T-helper 2 cell (primary cell): ENCODE measurements around the gene NRN1L.
"Not testable (repeated sequence)": the region's sequence is repeated elsewhere in the genome, so short reads cannot be mapped to it uniquely, and the experiment has no call there.

Experiments used
- DNase-seq, 5 experiments: peaks; one replicate each; pipeline versions ENCODE4 v3.0.0 to v3.0.0-alpha.2; 2012 to 2022
- total RNA-seq, 2 donors: gene quantifications; one replicate each; lab custom pipeline; 2026; lab: John Stamatoyannopoulos, UW

Gene NRN1L
- 0 reads per million in 2 donors for total RNA-seq

GRCh38 chr16:67884684-67885083 lies at the start of gene NRN1L:
NRN1L (plus strand) TSS chr16:67884885; CDS start chr16:67884904, 19 bp downstream.
- DNase-seq: no peak

GRCh38 chr16:67837190-67837589 lies 47.5 kb upstream of the NRN1L start:
- not testable (repeated sequence) for DNase-seq

GRCh38 chr16:67837811-67838210 lies 46.9 kb upstream of the NRN1L start:
- DNase-seq: no peak

GRCh38 chr16:67841198-67841815 lies 43.4 kb upstream of the NRN1L start:
- no peak for DNase-seq

GRCh38 chr16:67841816-67842508 lies 42.7 kb upstream of the NRN1L start, which contains the start of gene THAP11:
THAP11 (plus strand) TSS chr16:67842320; CDS start chr16:67842555, 235 bp downstream.
- peak; percentile 82 to 95 (median 90) for DNase-seq

GRCh38 chr16:67842509-67843342 lies 42.0 kb upstream of the NRN1L start:
- peak; percentile 25 to 88 (median 67) for DNase-seq

GRCh38 chr16:67843343-67843765 lies 41.3 kb upstream of the NRN1L start:
- no peak for DNase-seq

- DNase-seq: no peak
Observed at GRCh38 chr16:67844497-67844896, 40.2 kb upstream of the NRN1L start.

- DNase-seq: peak in 1 of 5 experiments; percentile 31
Observed at GRCh38 chr16:67845291-67846062, 39.2 kb upstream of the NRN1L start.

GRCh38 chr16:67846063-67846319 lies 38.7 kb upstream of the NRN1L start:
- DNase-seq: no peak

- peak; percentile 86 to 97 (median 93) for DNase-seq
Observed at GRCh38 chr16:67846320-67847063, 38.2 kb upstream of the NRN1L start, which contains the start of gene NUTF2. NUTF2 (plus strand) TSS chr16:67846933; CDS start chr16:67865131, 18,198 bp downstream.

GRCh38 chr16:67847064-67847861 lies 37.4 kb upstream of the NRN1L start, which contains the start of gene CENPT:
CENPT (minus strand) TSS chr16:67847693; CDS start chr16:67833859, 13,834 bp downstream.
- DNase-seq: peak in 1 of 5 experiments; percentile 7

GRCh38 chr16:67848118-67848517 lies 36.6 kb upstream of the NRN1L start:
- DNase-seq: no peak

- DNase-seq: no peak
Observed at GRCh38 chr16:67853670-67854069, 31.0 kb upstream of the NRN1L start.

GRCh38 chr16:67855789-67856188 lies 28.9 kb upstream of the NRN1L start:
- no peak for DNase-seq

GRCh38 chr16:67856927-67857546 lies 27.6 kb upstream of the NRN1L start:
- no peak for DNase-seq

- peak in 4 of 5 experiments; percentile 19 to 32 (median 20) for DNase-seq
Observed at GRCh38 chr16:67857547-67858233, 27.0 kb upstream of the NRN1L start.

- DNase-seq: no peak
Observed at GRCh38 chr16:67858500-67858899, 26.2 kb upstream of the NRN1L start.

- DNase-seq: no peak
Observed at GRCh38 chr16:67860589-67861398, 23.9 kb upstream of the NRN1L start.
